H9 (cell line): ENCODE results near the gene SCNN1G. TPM values are rescaled to one million over a fixed set of nuclear protein-coding genes. Genes with fewer than 3 reads are reported as not detected.

Source experiments
- DNase-seq: peaks from one replicate; pipeline ENCODE4 v3.0.0-alpha.2; 2017
- H2AFZ ChIP-seq: one replicate; pipeline ENCODE4 v1.6.1; 2013; ENCODE audit warnings: mild to moderate bottlenecking, low read length, control low read depth, moderate library complexity
- H2AK5ac ChIP-seq: 2 replicates; pipeline ENCODE4 v1.6.1; 2013; ENCODE audit warnings: low read length, control low read depth, mixed read lengths; ENCODE audit not compliant: insufficient read length
- H2BK120ac ChIP-seq: one replicate; pipeline ENCODE4 v1.6.1; 2013; ENCODE audit warnings: low read depth, mild to moderate bottlenecking, low read length, control low read depth, inconsistent platforms; ENCODE audit not compliant: poor library complexity, severe bottlenecking
- H2BK12ac ChIP-seq: 2 replicates; pipeline ENCODE4 v1.6.1; 2013; ENCODE audit warnings: low read length, control low read depth, mixed read lengths, low read depth; ENCODE audit not compliant: insufficient read length
- H2BK15ac ChIP-seq: 2 replicates; pipeline ENCODE4 v1.6.1; 2013; ENCODE audit warnings: low read depth, low read length, control low read depth
- H2BK20ac ChIP-seq: one replicate; pipeline ENCODE4 v1.6.1; 2013; ENCODE audit warnings: low read depth, mild to moderate bottlenecking, low read length, control low read depth, inconsistent platforms; ENCODE audit not compliant: poor library complexity, severe bottlenecking
- H2BK5ac ChIP-seq: 2 replicates; pipeline ENCODE4 v1.6.1; 2013; ENCODE audit warnings: low read length, control low read depth, mixed read lengths; ENCODE audit not compliant: insufficient read length
- H3K14ac ChIP-seq: 2 replicates; pipeline ENCODE4 v1.6.1; 2013; ENCODE audit warnings: low read length, control low read depth; ENCODE audit not compliant: insufficient read depth
- H3K18ac ChIP-seq: 2 replicates; pipeline ENCODE4 v1.6.1; 2013; ENCODE audit warnings: low read depth, mild to moderate bottlenecking, mixed read lengths, low read length, control low read depth; ENCODE audit not compliant: insufficient read length
- H3K23ac ChIP-seq: 2 replicates; pipeline ENCODE4 v1.6.1; 2013; ENCODE audit warnings: low read length, control low read depth, mixed read lengths, low read depth; ENCODE audit not compliant: insufficient read length
- H3K23me2 ChIP-seq: 2 replicates; pipeline ENCODE4 v1.6.1; 2013; ENCODE audit warnings: low read depth, mild to moderate bottlenecking, mixed read lengths, low read length, control low read depth; ENCODE audit not compliant: insufficient read length, poor library complexity, severe bottlenecking
- H3K27ac ChIP-seq: 2 replicates; pipeline ENCODE4 v1.5.1; 2013; ENCODE audit warnings: low read length, control low read depth, mixed read lengths, low read depth; ENCODE audit not compliant: insufficient read length
- H3K27me3 ChIP-seq: 2 replicates; pipeline ENCODE4 v1.6.1; 2013; ENCODE audit warnings: low read length, control low read depth, inconsistent platforms; ENCODE audit not compliant: insufficient read depth
- H3K4ac ChIP-seq: 2 replicates; pipeline ENCODE4 v1.6.1; 2013; ENCODE audit warnings: low read depth, mild to moderate bottlenecking, control low read depth, inconsistent platforms, low read length, moderate library complexity
- H3K4me1 ChIP-seq: 2 replicates; pipeline ENCODE4 v1.6.1; 2013; ENCODE audit warnings: low read length, control low read depth, inconsistent platforms; ENCODE audit not compliant: insufficient read depth
- H3K4me2 ChIP-seq: 2 replicates; pipeline ENCODE4 v1.6.1; 2013; ENCODE audit warnings: low read length, control low read depth, mixed read lengths; ENCODE audit not compliant: insufficient read length, insufficient read depth
- H3K56ac ChIP-seq: 2 replicates; pipeline ENCODE4 v1.6.1; 2013; ENCODE audit warnings: low read depth, mild to moderate bottlenecking, mixed read lengths, low read length, control low read depth; ENCODE audit not compliant: insufficient read length
- H3K79me1 ChIP-seq: 2 replicates; pipeline ENCODE4 v1.6.1; 2013; ENCODE audit warnings: low read depth, mild to moderate bottlenecking, moderate library complexity, low read length, control low read depth, inconsistent platforms; ENCODE audit not compliant: insufficient read depth, poor library complexity, severe bottlenecking
- H3K79me2 ChIP-seq: 2 replicates; pipeline ENCODE4 v1.6.1; 2013; ENCODE audit warnings: low read length, control low read depth, inconsistent platforms; ENCODE audit not compliant: insufficient read depth
- H3K9ac ChIP-seq: 2 replicates; pipeline ENCODE4 v1.6.1; 2013; ENCODE audit warnings: low read length, control low read depth, mixed read lengths; ENCODE audit not compliant: insufficient read length; ENCODE audit errors: extremely low read depth
- H3K9me3 ChIP-seq: one replicate; pipeline ENCODE4 v1.6.1; 2013; ENCODE audit warnings: low read depth, low read length, inconsistent platforms; ENCODE audit not compliant: control insufficient read depth
- H3T11ph ChIP-seq: one replicate; pipeline ENCODE4 v1.6.1; 2013; ENCODE audit warnings: mild to moderate bottlenecking, low read length, control low read depth, inconsistent platforms
- H4K20me1 ChIP-seq: one replicate; pipeline ENCODE4 v1.6.1; 2013; ENCODE audit not compliant: control insufficient read depth, insufficient read length, insufficient read depth
- H4K5ac ChIP-seq: 2 replicates; pipeline ENCODE4 v1.6.1; 2013; ENCODE audit warnings: low read depth, mild to moderate bottlenecking, mixed read lengths, low read length, control low read depth; ENCODE audit not compliant: insufficient read length
- H4K8ac ChIP-seq: replicated peaks from 2 replicates; pipeline ENCODE4 v1.6.1; 2013; ENCODE audit warnings: low read length, control low read depth, mixed read lengths, low read depth; ENCODE audit not compliant: insufficient read length
- H4K91ac ChIP-seq: 2 replicates; pipeline ENCODE4 v1.6.1; 2013; ENCODE audit warnings: low read depth, mild to moderate bottlenecking, moderate library complexity, mixed read lengths, low read length, control low read depth; ENCODE audit not compliant: insufficient read length
- H3K27ac Mint-ChIP-seq, 3 experiments: 2 replicates in 2 of 3; 3 replicates in 1 of 3; pipeline ENCODE4 v1.8.0; 2020 to 2021; ENCODE audit warnings: mixed read lengths in 3 of 3, mild to moderate bottlenecking in 1 of 3, moderate library complexity in 1 of 3
- H3K27me3 Mint-ChIP-seq: 2 replicates; pipeline ENCODE4 v1.8.0; 2021; ENCODE audit warnings: low read depth, mild to moderate bottlenecking, moderate library complexity, mixed read lengths
- H3K36me3 Mint-ChIP-seq, 3 experiments: 2 replicates in 2 of 3; 3 replicates in 1 of 3; pipeline ENCODE4 v1.8.0; 2020 to 2021; ENCODE audit warnings: low read depth in 3 of 3, mixed read lengths in 3 of 3; ENCODE audit not compliant: insufficient read depth in 1 of 3
- H3K4me1 Mint-ChIP-seq, 2 experiments: 2 replicates each; pipeline ENCODE4 v1.8.0; 2020; ENCODE audit warnings: mixed read lengths in 2 of 2
- H3K4me3 Mint-ChIP-seq, 2 experiments: 2 replicates in 1 of 2; 3 replicates in 1 of 2; pipeline ENCODE4 v1.8.0; 2020 to 2021; ENCODE audit warnings: mild to moderate bottlenecking in 2 of 2, mixed read lengths in 2 of 2, moderate library complexity in 1 of 2
- H3K9me3 Mint-ChIP-seq, 2 experiments: 2 replicates in 1 of 2; 3 replicates in 1 of 2; pipeline ENCODE4 v1.8.0; 2020; ENCODE audit warnings: mild to moderate bottlenecking in 2 of 2, mixed read lengths in 2 of 2, moderate library complexity in 1 of 2
- WGBS: extraction: QIAGEN DNeasy Blood & Tissue Kit; methylation state at CpG from one replicate; pipeline ENCODE4 v1.1.7; 2013; ENCODE audit warnings: missing lambda C conversion rate, low lambda C conversion rate, mixed read lengths; ENCODE audit not compliant: insufficient read length; ENCODE audit errors: extremely low coverage; 5-methylcytosine and 5-hydroxymethylcytosine counted together
- total RNA-seq: library from RNA; stranded (reverse); gene quantifications from 2 replicates; pipeline ENCODE4 v1.2.1, GENCODE V29; 2021
- TF ChIP-seq, protein P1 (sequence below): fragments of 200-600 bp; sonication (generic); conservative IDR thresholded peaks from 3 replicates; pipeline ENCODE4 v1.8.0; 2021; ENCODE audit warnings: antibody characterized with exemption, mild to moderate bottlenecking

Gene SCNN1G
- total RNA-seq, 1 experiment from 2014 or later, result 0.74 TPM

- peaks cover 12% of the 10 kb centered on the region; the same call in 1 of the 2 replicates for H3K79me2 ChIP-seq
- no peaks in the 10 kb centered on the region for H3K79me1 ChIP-seq
- H3K36me3 Mint-ChIP-seq, result peaks cover 0 to 2% (median 0%) of the 10 kb centered on the region in 3 experiments; a peak in 2 of 7 replicates
- H3K27ac Mint-ChIP-seq, result peak overlapping the region in 1 of 3 experiments; percentile 88; a peak in 2 of 7 replicates
- H3K18ac ChIP-seq, result no peak overlapping the region
- H2BK20ac ChIP-seq, result no peak overlapping the region
- no peak overlapping the region for H3K27ac ChIP-seq
- H2BK5ac ChIP-seq, result no peak overlapping the region
- no peak overlapping the region for H2AFZ ChIP-seq
- H4K20me1 ChIP-seq, result no peaks in the 10 kb centered on the region
- no peak overlapping the region for H2BK120ac ChIP-seq
- no peak overlapping the region for H2BK12ac ChIP-seq
- H3K27me3 ChIP-seq, result no peaks in the 10 kb centered on the region
- peaks cover 6% of the 10 kb centered on the region for H3K23me2 ChIP-seq
- H4K91ac ChIP-seq, result no peak overlapping the region
- no peak overlapping the region for H4K5ac ChIP-seq
- peaks cover 22% of the 10 kb centered on the region for H3K27me3 Mint-ChIP-seq
- H3K4me3 Mint-ChIP-seq, result peak overlapping the region; percentile 86 to 95
- TF ChIP-seq, protein P1, sequence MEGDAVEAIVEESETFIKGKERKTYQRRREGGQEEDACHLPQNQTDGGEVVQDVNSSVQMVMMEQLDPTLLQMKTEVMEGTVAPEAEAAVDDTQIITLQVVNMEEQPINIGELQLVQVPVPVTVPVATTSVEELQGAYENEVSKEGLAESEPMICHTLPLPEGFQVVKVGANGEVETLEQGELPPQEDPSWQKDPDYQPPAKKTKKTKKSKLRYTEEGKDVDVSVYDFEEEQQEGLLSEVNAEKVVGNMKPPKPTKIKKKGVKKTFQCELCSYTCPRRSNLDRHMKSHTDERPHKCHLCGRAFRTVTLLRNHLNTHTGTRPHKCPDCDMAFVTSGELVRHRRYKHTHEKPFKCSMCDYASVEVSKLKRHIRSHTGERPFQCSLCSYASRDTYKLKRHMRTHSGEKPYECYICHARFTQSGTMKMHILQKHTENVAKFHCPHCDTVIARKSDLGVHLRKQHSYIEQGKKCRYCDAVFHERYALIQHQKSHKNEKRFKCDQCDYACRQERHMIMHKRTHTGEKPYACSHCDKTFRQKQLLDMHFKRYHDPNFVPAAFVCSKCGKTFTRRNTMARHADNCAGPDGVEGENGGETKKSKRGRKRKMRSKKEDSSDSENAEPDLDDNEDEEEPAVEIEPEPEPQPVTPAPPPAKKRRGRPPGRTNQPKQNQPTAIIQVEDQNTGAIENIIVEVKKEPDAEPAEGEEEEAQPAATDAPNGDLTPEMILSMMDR, result no peak
- peak; percentile 34 for DNase-seq
- no peak overlapping the region for H2AK5ac ChIP-seq
- no peak overlapping the region for H3T11ph ChIP-seq
- H3K9me3 Mint-ChIP-seq, result no peaks in the 10 kb centered on the region
- H3K9me3 ChIP-seq, result no peaks in the 10 kb centered on the region
- no peak overlapping the region for H4K8ac ChIP-seq
- no CpG with 5 or more reads among the region's 103 CpGs for WGBS
- H3K4me1 ChIP-seq, result peaks cover 9% of the 10 kb centered on the region; the same call in 1 of the 2 replicates
- peak overlapping the region; percentile 84; the same call in 1 of the 2 replicates for H3K14ac ChIP-seq
- H3K4me1 Mint-ChIP-seq, result peaks cover 36 to 45% of the 10 kb centered on the region in 2 experiments
- no peak overlapping the region for H3K23ac ChIP-seq
- peak overlapping the region; percentile 93 for H3K4me2 ChIP-seq
- H3K4ac ChIP-seq, result no peak overlapping the region
- no peak overlapping the region for H2BK15ac ChIP-seq
- peak overlapping the region; percentile 62 for H3K9ac ChIP-seq
- H3K56ac ChIP-seq, result no peak overlapping the region
Observed at GRCh38 chr16:23148513-23149266, 33.9 kb upstream of the SCNN1G start.
